ENCODE data around the gene SDR9C7. TPM values are rescaled to one million over a fixed set of nuclear protein-coding genes. Genes with fewer than 3 reads are reported as not detected.

The SDR9C7 gene
- total and polyA plus RNA-seq, 2 experiments from 2014 or later: not detected

- Histone ChIP-seq H3K36me3 (ENCODE audit: insufficient read depth) (peaks cover 9% of the 10 kb centered on the region; the same call in 1 of the 2 replicates), H3K4me1 (ENCODE audit: insufficient read depth) (no peaks in the 10 kb centered on the region), H3K79me2 (replicated peaks; ENCODE audit: insufficient read depth) (no peaks in the 10 kb centered on the region), H3K9me2 (ENCODE audit: insufficient read depth) (peaks cover 3% of the 10 kb centered on the region; the same call in 1 of the 2 replicates), H3K27ac (ENCODE audit: low read depth) (no peak overlapping the region), H2AFZ (no peak overlapping the region), H3K27me3 (ENCODE audit: insufficient read depth) (no peaks in the 10 kb centered on the region), H3K4me2 (no peak overlapping the region), H3K4me3 (no peak overlapping the region), H3F3A (replicated peaks; ENCODE audit: low read depth) (no peaks in the 10 kb centered on the region), H4K20me1 (replicated peaks; ENCODE audit: insufficient read depth) (no peaks in the 10 kb centered on the region)
- Mint-ChIP-seq H3K9me3 (peaks cover 71% of the 10 kb centered on the region), H3K27ac (no peak overlapping the region), H3K4me3 (no peak overlapping the region), H3K27me3 (ENCODE audit: insufficient read depth, low read depth, poor library complexity) (peaks cover under 1% of the 10 kb centered on the region), H3K4me1 (no peaks in the 10 kb centered on the region), H3K36me3 (ENCODE audit: low read depth) (peaks cover 16% of the 10 kb centered on the region; the same call in 2 of the 3 replicates)
- TF ChIP-seq STAT1 (IDR thresholded peaks at IDR 0.05; ENCODE audit: unreplicated experiment) (no peak), EZH2phosphoT487 (IDR thresholded peaks at IDR 0.05; ENCODE audit: unreplicated experiment) (no peak), ZNF114 (CRISPR knock-in tag; IDR thresholded peaks at IDR 0.05) (no peak), ZNF462 (CRISPR knock-in tag; IDR thresholded peaks at IDR 0.05) (no peak), EZH2 (IDR thresholded peaks at IDR 0.05; ENCODE audit: low read depth, unreplicated experiment) (no peak), CTCF (conservative IDR thresholded peaks at IDR 0.05; ENCODE audit: low read depth in 2 of 2) (no peak), CREB1 (CRISPR knock-in tag; IDR thresholded peaks at IDR 0.05; ENCODE audit: low read depth) (no peak), POLR2AphosphoS5 (IDR thresholded peaks at IDR 0.05; ENCODE audit: low read depth) (no peak), NANOG (IDR thresholded peaks at IDR 0.05; ENCODE audit: borderline replicate concordance) (no peak), ETS1 (IDR thresholded peaks at IDR 0.05) (no peak), REST (IDR thresholded peaks at IDR 0.05; ENCODE audit: unreplicated experiment) (no peak), JUNB (IDR thresholded peaks at IDR 0.05; ENCODE audit: unreplicated experiment) (no peak), ZNF331 (CRISPR knock-in tag; IDR thresholded peaks at IDR 0.05; ENCODE audit: low read depth) (no peak)
- ATAC-seq (no peak), DNase-seq (ENCODE audit: low spot score) (no peak)
These were observed 48.9 kb downstream of the SDR9C7 start for GRCh38 chr12:56885316-56885715.
